Heart right ventricle (tissue), 16 donors: ENCODE data around the gene ST6GALNAC4. TPM values are rescaled to one million over a fixed set of nuclear protein-coding genes. Genes with fewer than 3 reads are reported as not detected.

Experiments
- ATAC-seq, 8 donors: fragments of 200-7000 bp; cut with Tn5 transposase; one replicate each; pipeline ENCODE4 v1.9.1; 2020; ENCODE audit warnings: mild to moderate bottlenecking in 8 of 8, moderate library complexity in 8 of 8, moderate number of reproducible peaks in 1 of 8
- DNase-seq, 2 donors: peaks; one replicate each; pipeline ENCODE4 v3.0.0-alpha.2; 2020
- H3K27ac ChIP-seq, 10 donors: fragments of 200-600 bp; sonication (generic) in 2 of 10; one replicate each; pipeline versions ENCODE4 v1.5.0 to v1.8.0; 2020 to 2022; ENCODE audit warnings: mild to moderate bottlenecking in 3 of 10
- H3K27me3 ChIP-seq, 7 donors: fragments of 200-600 bp; one replicate each; pipeline ENCODE4 v1.8.0; 2021 to 2022; ENCODE audit warnings: mild to moderate bottlenecking in 2 of 7
- H3K36me3 ChIP-seq, 9 donors: fragments of 200-600 bp; sonication (generic) in 1 of 9; one replicate each; pipeline versions ENCODE4 v1.5.0 to v1.8.0; 2020 to 2022; ENCODE audit warnings: mild to moderate bottlenecking in 2 of 9
- H3K4me1 ChIP-seq, 9 donors: fragments of 200-600 bp; sonication (generic) in 1 of 9; one replicate each; pipeline versions ENCODE4 v1.5.0 to v1.8.0; 2020 to 2022; ENCODE audit warnings: mild to moderate bottlenecking in 4 of 9
- H3K4me3 ChIP-seq, 10 donors: fragments of 200-600 bp; sonication (generic) in 2 of 10; one replicate each; pipeline versions ENCODE4 v1.5.0 to v1.8.0; 2020 to 2022; ENCODE audit warnings: mild to moderate bottlenecking in 7 of 10, moderate library complexity in 2 of 10
- H3K9me3 ChIP-seq, 11 donors: fragments of 200-600 bp in 10 of 11; sonication (generic) in 2 of 11; one replicate each; pipeline versions ENCODE4 v1.5.0 to v1.8.0; 2013 to 2022; ENCODE audit warnings: mild to moderate bottlenecking in 2 of 11, control low read depth in 1 of 11, moderate library complexity in 1 of 11
- CTCF ChIP-seq, 9 donors: fragments of 200-600 bp; sonication (generic) in 2 of 9; IDR thresholded peaks; one replicate each; pipeline versions ENCODE4 v1.5.0 to v1.8.0; 2021 to 2022; ENCODE audit warnings: antibody characterized with exemption in 9 of 9, mild to moderate bottlenecking in 5 of 9, moderate library complexity in 1 of 9
- WGBS, 2 donors: extraction: QIAGEN DNeasy Blood & Tissue Kit; methylation state at CpG; one replicate each; pipeline ENCODE4 v1.1.7; 2013; ENCODE audit warnings: inconsistent platforms in 1 of 2; 5-methylcytosine and 5-hydroxymethylcytosine counted together
- intact Hi-C, 10 donors: fragments of 100-400 bp; cut with DNase I; formaldehyde crosslinking; loops; one replicate each; pipeline versions ENCODE4 v1.11.1 to v1.14.2; 2022
- polyA plus RNA-seq, 2 donors: library from polyadenylated mRNA; stranded (reverse); fragments of 200-250 nt; gene quantifications; one replicate each; pipeline ENCODE4 v1.2.3, GENCODE V29; 2013
- total RNA-seq, 10 donors: library from RNA; stranded (reverse); fragmentation: NEBNext Ultra II Directional in 3 of 10; extraction: Animal tissue kit (Norgen Biotek cat#: 25700) in 3 of 10; gene quantifications; one replicate each; pipeline versions ENCODE4 v1.2.1 to v1.2.4, GENCODE V29; 2021 to 2023
- donor health status: Arrhythmogenic right ventricular cardiomyopathy.
- donor health status: ischemic (EF 13 %, LVEDD 7.1; RV severe dilation, severe dysfunction).
- donor health status: healthy with polysubstance abuse.
- donor health status: DM: no; HTN: yes; CAD: no.
- donor health status: DM: no; HTN: no; CAD: no.
- donor health status: ischemic (EF 25% LVEDD 6.9; RV normal size, moderate dysfunction).
- donor health status: ischemic (EF 25% LVEDD 5.7; RV mildly dilated, moderate dysfunction).
- donor health status: healthy.
- donor health status: DM: yes; HTN: yes; CAD: no.
- donor health status: Ischemic cardiomyopathy.
- donor health status: ischemic (EF 35%, LVEDD 5.7; RV mildly dilated, moderate dysfunction).
- donor health status: nonischemic (EF 11% LVEDD 7.7; RV severe dilation, severe dysfunction).
- donor health status: DM: yes; HTN: yes; CAD: no.
- donor health status: PGD.
- donor health status: ischemic (EF 29% LVEDD 5.4; RV normal size, mild dysfunction).
- donor health status: nonischemic (EF 23%, LVEDD 6.1; RV moderate dilation, normal function).

ST6GALNAC4 gene
- total and polyA plus RNA-seq, 12 donors, result 10.8 to 52.9 (median 33.9) TPM

GRCh38 chr9:127918183-127919107, 1.6 kb upstream of the ST6GALNAC4 start:
- H3K9me3 ChIP-seq, result no peaks in the 10 kb centered on the region
- peak in 3 of 9 donors; percentile 9 to 25 (median 18) for TF ChIP-seq CTCF (IDR thresholded peaks at IDR 0.05)
- intact Hi-C loops, result loop anchor here in 8 of 10 donors (5.0 to 10.0 kb wide), 7 partner anchors 41 to 181 kb away; partner anchors contain the start of genes CDK9 (in 2 of the 8), AK1 (in 1 of the 8), FPGS (in 1 of the 8) and TOR2A (in 1 of the 8)
- ATAC-seq (no peak), DNase-seq (peak in 1 of 2 donors; percentile 51)
- H3K27me3 ChIP-seq, result peaks cover 0 to 11% (median 0%) of the 10 kb centered on the region in 7 donors
- H3K4me3 ChIP-seq, result no peak overlapping the region
- peak overlapping the region in 5 of 10 donors; percentile 2 to 64 (median 53) for H3K27ac ChIP-seq
- WGBS, 2 donors, result 92 to 94% methylated on average over 8 of the region's 8 CpGs
- H3K4me1 ChIP-seq, result peaks cover 12 to 64% (median 50%) of the 10 kb centered on the region in 9 donors
- peaks cover 0 to 15% (median 0%) of the 10 kb centered on the region in 9 donors for H3K36me3 ChIP-seq

GRCh38 chr9:127917603-127918002, 762 bp upstream of the ST6GALNAC4 start:
- TF ChIP-seq CTCF (IDR thresholded peaks at IDR 0.05), result no peak
- H3K36me3 ChIP-seq, result peaks cover 0 to 24% (median 2%) of the 10 kb centered on the region in 9 donors
- no peaks in the 10 kb centered on the region for H3K9me3 ChIP-seq
- peak overlapping the region in 7 of 10 donors; percentile 10 to 77 (median 53) for H3K27ac ChIP-seq
- H3K27me3 ChIP-seq, result peaks cover 0 to 10% (median 0%) of the 10 kb centered on the region in 7 donors
- no peak for DNase-seq
- intact Hi-C loops, result loop anchor here in 8 of 10 donors (2.0 to 10.0 kb wide), 9 partner anchors 19 to 180 kb away; partner anchors contain the start of genes CDK9 (in 2 of the 8), AK1 (in 1 of the 8), FPGS (in 1 of the 8) and ST6GALNAC6 (in 1 of the 8)
- no peak for ATAC-seq
- peaks cover 12 to 64% (median 50%) of the 10 kb centered on the region in 9 donors for H3K4me1 ChIP-seq
- WGBS, 2 donors, result 66 to 67% methylated on average over 6 of the region's 6 CpGs
- H3K4me3 ChIP-seq, result peak overlapping the region in 2 of 10 donors; percentile 30 to 96

GRCh38 chr9:127915801-127916719, 781 bp downstream of the ST6GALNAC4 start:
- Histone ChIP-seq H3K27me3 (no peaks in the 10 kb centered on the region), H3K36me3 (peaks cover 0 to 39% (median 10%) of the 10 kb centered on the region in 9 donors), H3K27ac (peak overlapping the region in 9 of 10 donors; percentile 40 to 79 (median 77)), H3K9me3 (no peaks in the 10 kb centered on the region), H3K4me3 (peak overlapping the region; percentile 64 to 96 (median 76)), H3K4me1 (peaks cover 7 to 53% (median 41%) of the 10 kb centered on the region in 9 donors)
- no peak for DNase-seq
- peak in 6 of 8 donors; percentile 1 to 29 (median 6) for ATAC-seq
- intact Hi-C loops, result loop anchor here in 8 of 10 donors (2.0 to 10.0 kb wide), 9 partner anchors 17 to 179 kb away; partner anchors contain the start of genes CDK9 (in 2 of the 8), AK1 (in 1 of the 8), FPGS (in 1 of the 8) and ST6GALNAC6 (in 1 of the 8)
- whole genome bisulfite sequencing, 2 donors, result 28 to 31% methylated on average over 27 of the region's 27 CpGs
- no peak for TF ChIP-seq CTCF (IDR thresholded peaks at IDR 0.05)
